Stimulated activated CD8-positive, alpha-beta memory T cell treated with anti-CD3 and anti-CD28 coated beads, Interleukin-4, amount 100 ng/mL, for 48 hours (primary cell): ENCODE data around the gene MCUB.
"Not testable (repeated sequence)": the region's sequence is repeated elsewhere in the genome, so short reads cannot be mapped to it uniquely, and the experiment has no call there.

Experiments used
- DNase-seq: peaks from one replicate; pipeline ENCODE4 v3.0.0-alpha.2; 2020

Gene MCUB, protein sequence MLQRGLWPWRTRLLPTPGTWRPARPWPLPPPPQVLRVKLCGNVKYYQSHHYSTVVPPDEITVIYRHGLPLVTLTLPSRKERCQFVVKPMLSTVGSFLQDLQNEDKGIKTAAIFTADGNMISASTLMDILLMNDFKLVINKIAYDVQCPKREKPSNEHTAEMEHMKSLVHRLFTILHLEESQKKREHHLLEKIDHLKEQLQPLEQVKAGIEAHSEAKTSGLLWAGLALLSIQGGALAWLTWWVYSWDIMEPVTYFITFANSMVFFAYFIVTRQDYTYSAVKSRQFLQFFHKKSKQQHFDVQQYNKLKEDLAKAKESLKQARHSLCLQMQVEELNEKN

DNA sequence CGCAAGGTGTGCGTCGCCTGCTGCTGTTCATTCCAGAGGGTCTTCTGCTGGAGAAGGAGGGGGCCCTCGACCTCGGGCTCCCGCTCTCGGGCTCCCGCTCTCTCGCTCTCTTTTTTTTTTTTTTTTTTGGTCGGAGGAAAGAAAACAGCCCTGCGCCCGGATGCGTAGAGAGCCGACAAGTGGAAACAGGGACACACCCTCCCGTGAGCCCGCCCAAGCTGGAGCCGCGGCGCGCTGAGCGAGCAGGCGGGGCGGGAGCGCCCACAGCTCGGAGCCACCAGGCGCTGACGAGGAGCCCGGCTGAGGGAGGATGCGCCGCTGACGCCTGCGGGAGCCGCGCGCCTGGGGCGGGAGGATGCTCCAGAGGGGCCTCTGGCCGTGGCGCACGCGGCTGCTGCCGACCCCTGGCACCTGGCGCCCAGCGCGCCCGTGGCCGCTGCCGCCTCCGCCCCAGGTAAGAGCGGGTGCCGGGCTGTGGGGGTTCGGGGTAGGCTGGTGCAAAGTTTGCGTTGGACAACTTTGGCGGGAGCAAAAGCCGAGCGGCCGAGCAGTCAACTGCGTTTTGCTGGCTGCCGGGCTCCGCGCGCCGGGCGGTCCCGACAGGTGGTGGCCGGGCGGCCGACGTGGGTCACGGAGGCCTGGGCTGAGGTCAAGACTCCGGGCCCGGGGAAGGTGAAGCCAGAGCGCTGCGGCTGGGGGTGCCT lies at the start of gene MCUB:
Gene MCUB (plus strand): TSS at position 264 of the 704 bp plus-strand sequence. CDS start 92 bp downstream, at position 356.
- peak; percentile 90 for DNase-seq

- DNase-seq = no peak
These were observed 49.4 kb upstream of the MCUB start for GRCh38 chr4:109510687-109511086.

DNA sequence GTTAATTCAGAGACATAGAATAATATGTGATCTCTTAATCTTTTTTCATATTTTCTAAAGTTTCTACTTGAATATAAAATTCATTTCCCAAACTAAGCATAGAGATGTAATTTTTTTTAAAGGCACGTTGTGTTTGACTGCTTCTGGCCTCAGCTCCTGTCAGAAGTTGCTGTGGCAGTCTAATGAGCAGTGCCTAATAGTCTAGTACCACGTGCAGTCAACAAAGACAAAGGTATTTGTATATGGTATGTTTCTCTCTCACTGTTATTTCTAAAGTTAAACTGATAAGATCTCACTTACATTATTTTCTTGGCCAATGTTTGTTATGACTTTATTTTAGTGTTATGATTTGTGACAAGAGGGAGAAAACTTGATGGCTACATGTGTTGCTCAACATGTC lies 48.6 kb upstream of the MCUB start:
- DNase-seq = no peak

GRCh38 chr4:109513368-109513767 lies 46.7 kb upstream of the MCUB start:
- not testable (repeated sequence) for DNase-seq

- DNase-seq = no peak
These were observed 27.9 kb upstream of the MCUB start for GRCh38 chr4:109532182-109532581.

- no peak for DNase-seq
These were observed 14.6 kb upstream of the MCUB start for GRCh38 chr4:109545401-109545800.

DNA sequence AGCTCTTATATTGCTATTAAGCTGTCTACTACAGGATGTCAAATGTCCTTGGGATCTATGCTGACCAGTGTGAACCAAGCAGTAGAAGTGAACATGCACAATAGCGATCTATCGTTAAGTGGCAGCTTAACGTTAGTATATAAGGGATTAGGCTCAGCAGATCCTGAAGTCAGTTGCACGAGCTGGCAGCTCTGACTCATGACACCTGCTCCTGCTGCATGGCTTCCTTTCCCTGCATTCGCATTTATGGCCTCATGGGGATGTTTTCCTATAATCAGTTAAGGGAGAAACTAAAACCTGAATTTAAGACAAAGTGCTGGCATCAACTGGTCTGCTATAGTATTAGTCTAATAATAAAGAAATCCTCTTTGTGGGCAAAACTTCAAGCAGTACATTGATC lies 12.7 kb upstream of the MCUB start:
- no peak for DNase-seq

GRCh38 chr4:109548655-109549054 lies 11.4 kb upstream of the MCUB start:
- no peak for DNase-seq

GRCh38 chr4:109552237-109552636 lies 7.8 kb upstream of the MCUB start:
- no peak for DNase-seq

- no peak for DNase-seq
These were observed 6.9 kb upstream of the MCUB start for GRCh38 chr4:109553130-109553529.

GRCh38 chr4:109554971-109555370 lies 5.1 kb upstream of the MCUB start:
- DNase-seq = no peak

DNA sequence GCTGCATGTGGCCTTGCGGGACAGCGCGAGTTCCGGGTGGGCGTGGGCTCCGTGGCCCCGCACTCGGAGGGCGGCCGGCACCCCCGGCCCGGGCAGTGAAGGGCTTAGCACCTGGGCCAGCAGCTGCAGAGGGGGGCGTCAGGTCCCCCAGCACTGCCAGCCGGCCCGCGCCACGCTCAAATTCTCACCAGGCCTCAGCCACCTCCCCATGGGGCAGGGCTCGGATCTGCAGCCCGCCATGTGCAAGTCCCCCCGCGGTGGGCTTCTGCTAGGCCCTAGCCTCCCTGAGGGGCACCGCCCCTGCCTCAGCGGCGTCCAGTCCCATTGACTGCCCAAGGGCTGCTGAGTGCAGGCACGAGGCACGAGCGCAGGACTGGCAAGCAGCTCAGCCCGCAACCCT lies 2.6 kb upstream of the MCUB start:
- no peak for DNase-seq

- DNase-seq = not testable (repeated sequence)
These were observed 2.0 kb upstream of the MCUB start for GRCh38 chr4:109558095-109558494.

- peak; percentile 68 for DNase-seq
These were observed 442 bp upstream of the MCUB start for GRCh38 chr4:109559625-109559982.

GRCh38 chr4:109560687-109561461 lies 828 bp downstream of the MCUB start:
- DNase-seq = peak; percentile 69

GRCh38 chr4:109562457-109563239 lies 2.6 kb downstream of the MCUB start:
- DNase-seq = peak; percentile 36

DNA sequence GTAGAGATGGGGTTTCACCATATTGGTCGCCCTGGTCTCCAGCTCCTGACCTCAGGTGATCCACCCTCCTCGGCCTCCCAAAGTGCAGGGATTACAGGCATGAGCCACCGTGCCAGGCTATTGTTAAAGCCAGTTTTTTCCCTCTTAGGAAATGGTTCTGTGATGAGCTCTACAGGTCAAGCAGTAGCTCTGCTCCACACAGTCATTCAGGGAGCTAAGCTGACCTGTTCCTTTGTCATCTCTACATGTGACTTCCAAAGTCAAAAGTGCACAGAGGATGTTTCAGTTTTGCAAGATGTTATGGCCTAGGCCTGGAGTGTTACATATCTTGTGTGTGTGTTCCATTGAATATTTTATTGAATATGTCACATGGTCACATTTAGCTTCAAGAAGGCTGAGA lies 11.4 kb downstream of the MCUB start:
- DNase-seq = no peak

DNA sequence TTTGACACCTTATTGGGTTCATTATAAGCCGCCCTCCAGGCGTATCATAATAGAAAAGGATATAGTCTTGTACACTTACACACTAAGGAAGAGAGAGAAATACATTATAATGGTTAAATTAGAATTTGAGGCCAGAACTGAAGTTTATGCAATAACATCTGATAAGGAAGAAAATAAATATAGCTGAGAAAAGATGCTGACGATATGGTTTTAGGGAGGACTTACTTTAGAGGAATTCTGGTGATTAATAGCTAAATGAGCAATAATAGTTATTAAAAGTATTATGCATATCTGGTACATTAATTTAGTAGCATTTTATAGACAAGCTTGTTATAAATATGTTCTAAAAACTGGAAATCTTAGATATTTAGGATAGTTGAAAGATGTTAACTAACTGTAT lies 12.1 kb downstream of the MCUB start:
- DNase-seq = no peak

- no peak for DNase-seq
These were observed 14.4 kb downstream of the MCUB start for GRCh38 chr4:109574443-109574850.

GRCh38 chr4:109574931-109575804 lies 15.1 kb downstream of the MCUB start:
- peak; percentile 33 for DNase-seq

GRCh38 chr4:109576462-109576861 lies 16.4 kb downstream of the MCUB start:
- no peak for DNase-seq

DNA sequence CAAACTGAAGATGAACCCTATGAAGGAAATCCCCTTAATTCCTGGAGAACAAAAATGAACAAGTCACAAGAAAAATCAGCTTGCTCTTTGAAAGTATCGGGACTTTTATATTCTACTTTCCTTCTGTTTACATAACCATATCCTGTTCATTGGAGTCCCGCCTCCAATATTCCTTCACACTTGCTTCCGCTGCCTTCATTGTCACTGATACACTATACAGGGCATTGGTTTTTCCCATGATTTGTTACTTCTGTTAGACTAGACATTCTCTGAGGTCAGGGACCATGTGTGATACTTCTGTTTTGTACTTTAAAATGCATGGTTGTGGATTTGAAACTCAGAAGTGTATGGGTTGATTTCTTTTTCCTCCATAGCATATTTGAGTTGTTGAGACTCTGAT lies 18.8 kb downstream of the MCUB start:
- DNase-seq = no peak
